DMS153 (cell line): ENCODE data around the gene MICALL2.

ENCODE experiments used
- DNase-seq: peaks from one replicate; lab custom pipeline; 2025; lab: John Stamatoyannopoulos, UW

MICALL2 gene

GRCh38 chr7:1433128-1433920, 25.9 kb downstream of the MICALL2 start:
- DNase-seq = no peak

- no peak for DNase-seq
These were observed 26.7 kb downstream of the MICALL2 start for GRCh38 chr7:1432411-1433082.

GRCh38 chr7:1431634-1432380, 27.5 kb downstream of the MICALL2 start:
- no peak for DNase-seq

GRCh38 chr7:1431226-1431625, 28.0 kb downstream of the MICALL2 start:
- DNase-seq = no peak

GRCh38 chr7:1430056-1430845, 29.0 kb downstream of the MICALL2 start:
- DNase-seq = no peak

GRCh38 chr7:1428941-1429501, 30.2 kb downstream of the MICALL2 start:
- no peak for DNase-seq

- DNase-seq = no peak
These were observed 32.1 kb downstream of the MICALL2 start for GRCh38 chr7:1427064-1427657.

GRCh38 chr7:1426474-1426873, 32.8 kb downstream of the MICALL2 start:
- no peak for DNase-seq

- no peak for DNase-seq
These were observed 33.8 kb downstream of the MICALL2 start for GRCh38 chr7:1425292-1426136.

GRCh38 chr7:1424041-1424440, 35.2 kb downstream of the MICALL2 start:
- no peak for DNase-seq

- no peak for DNase-seq
These were observed 35.9 kb downstream of the MICALL2 start for GRCh38 chr7:1423264-1423811.

GRCh38 chr7:1422512-1423263, 36.6 kb downstream of the MICALL2 start:
- DNase-seq = peak; percentile 81

- no peak for DNase-seq
These were observed 37.3 kb downstream of the MICALL2 start for GRCh38 chr7:1421946-1422345.

- DNase-seq = no peak
These were observed 38.1 kb downstream of the MICALL2 start for GRCh38 chr7:1421020-1421790.

GRCh38 chr7:1419688-1420087, 39.6 kb downstream of the MICALL2 start:
- DNase-seq = no peak

- no peak for DNase-seq
These were observed 40.0 kb downstream of the MICALL2 start for GRCh38 chr7:1419310-1419634.

GRCh38 chr7:1418505-1419309, 40.6 kb downstream of the MICALL2 start:
- DNase-seq = peak; percentile 39
